ENCODE results near the gene MAGEF1.

MAGEF1 gene

GRCh38 chr3:184711493-184712247, at the start of gene MAGEF1:
Gene MAGEF1, minus strand, starts transcription at chr3:184712064. Its CDS starts 243 bp downstream, at chr3:184711821.
- no peak for FAIRE-seq

GRCh38 chr3:184761075-184761841, 49.4 kb upstream of the MAGEF1 start:
- no peak for FAIRE-seq

- FAIRE-seq, result no peak
Measured at GRCh38 chr3:184760337-184761074, 48.6 kb upstream of the MAGEF1 start.

- no peak for FAIRE-seq
Measured at GRCh38 chr3:184759666-184760200, 47.9 kb upstream of the MAGEF1 start.

- FAIRE-seq, result no peak
Measured at GRCh38 chr3:184758056-184758455, 46.2 kb upstream of the MAGEF1 start.

- no peak for FAIRE-seq
Measured at GRCh38 chr3:184757022-184757651, 45.3 kb upstream of the MAGEF1 start.

- FAIRE-seq, result no peak
Measured at GRCh38 chr3:184756151-184757021, 44.5 kb upstream of the MAGEF1 start.

- no peak for FAIRE-seq
Measured at GRCh38 chr3:184755315-184755731, 43.5 kb upstream of the MAGEF1 start.

- no peak for FAIRE-seq
Measured at GRCh38 chr3:184752361-184752760, 40.5 kb upstream of the MAGEF1 start.

GRCh38 chr3:184751204-184752040, 39.6 kb upstream of the MAGEF1 start:
- FAIRE-seq, result no peak

- FAIRE-seq, result no peak
Measured at GRCh38 chr3:184750349-184751083, 38.7 kb upstream of the MAGEF1 start.

GRCh38 chr3:184749168-184749744, 37.4 kb upstream of the MAGEF1 start:
- FAIRE-seq, result no peak

- no peak for FAIRE-seq
Measured at GRCh38 chr3:184748219-184749135, 36.6 kb upstream of the MAGEF1 start.

GRCh38 chr3:184746131-184747120, 34.6 kb upstream of the MAGEF1 start:
- FAIRE-seq, result no peak

GRCh38 chr3:184745526-184745925, 33.7 kb upstream of the MAGEF1 start:
- no peak for FAIRE-seq

GRCh38 chr3:184743248-184743647, 31.4 kb upstream of the MAGEF1 start:
- FAIRE-seq, result no peak

GRCh38 chr3:184742676-184743135, 30.8 kb upstream of the MAGEF1 start:
- FAIRE-seq, result no peak

Data from islet of Langerhans (tissue), 1 donor.